Measurements from ENCODE around the gene SSH2. TPM values are rescaled to one million over a fixed set of nuclear protein-coding genes. Genes with fewer than 3 reads are reported as not detected.

Gene SSH2
- total RNA-seq, 1 donor from 2014 or later, result 37.6 TPM

DNA sequence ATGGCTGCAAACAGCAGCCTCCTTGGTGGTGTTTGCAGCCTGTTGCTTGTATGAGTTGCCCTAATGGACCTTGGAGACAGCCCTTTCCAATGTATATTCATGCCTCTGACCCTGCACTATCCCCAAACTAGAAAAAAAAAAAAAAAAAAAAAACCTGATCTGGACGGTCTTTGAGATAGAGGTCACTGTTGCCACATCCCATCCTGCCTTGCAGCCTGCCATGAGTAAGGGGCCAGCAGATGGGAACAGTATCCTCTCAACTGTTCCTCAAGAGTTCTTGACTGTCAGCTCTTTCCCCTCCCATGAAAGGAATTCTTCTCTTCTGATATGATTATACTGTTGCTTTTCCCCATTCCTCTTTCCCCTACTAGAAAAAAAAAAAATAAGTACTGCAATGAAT, 152.4 kb downstream of the SSH2 start:
- Histone ChIP-seq H3K9me3 (no peaks in the 10 kb centered on the region), H3K27me3 (no peaks in the 10 kb centered on the region), H3K4me1 (peaks cover 4% of the 10 kb centered on the region), H3K27ac (no peak overlapping the region), H3K4me3 (no peak overlapping the region), H3K36me3 (no peaks in the 10 kb centered on the region)
- intact Hi-C loops (cut with DNase I), result loop anchor here (5.0 kb wide), 1 partner anchor 145 kb away; no protein-coding TSS in a partner anchor
- TF ChIP-seq, protein P1, sequence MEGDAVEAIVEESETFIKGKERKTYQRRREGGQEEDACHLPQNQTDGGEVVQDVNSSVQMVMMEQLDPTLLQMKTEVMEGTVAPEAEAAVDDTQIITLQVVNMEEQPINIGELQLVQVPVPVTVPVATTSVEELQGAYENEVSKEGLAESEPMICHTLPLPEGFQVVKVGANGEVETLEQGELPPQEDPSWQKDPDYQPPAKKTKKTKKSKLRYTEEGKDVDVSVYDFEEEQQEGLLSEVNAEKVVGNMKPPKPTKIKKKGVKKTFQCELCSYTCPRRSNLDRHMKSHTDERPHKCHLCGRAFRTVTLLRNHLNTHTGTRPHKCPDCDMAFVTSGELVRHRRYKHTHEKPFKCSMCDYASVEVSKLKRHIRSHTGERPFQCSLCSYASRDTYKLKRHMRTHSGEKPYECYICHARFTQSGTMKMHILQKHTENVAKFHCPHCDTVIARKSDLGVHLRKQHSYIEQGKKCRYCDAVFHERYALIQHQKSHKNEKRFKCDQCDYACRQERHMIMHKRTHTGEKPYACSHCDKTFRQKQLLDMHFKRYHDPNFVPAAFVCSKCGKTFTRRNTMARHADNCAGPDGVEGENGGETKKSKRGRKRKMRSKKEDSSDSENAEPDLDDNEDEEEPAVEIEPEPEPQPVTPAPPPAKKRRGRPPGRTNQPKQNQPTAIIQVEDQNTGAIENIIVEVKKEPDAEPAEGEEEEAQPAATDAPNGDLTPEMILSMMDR (IDR thresholded peaks at IDR 0.05), result no peak
- TF ChIP-seq POLR2A (IDR thresholded peaks at IDR 0.05) (no peak), POLR2AphosphoS5 (IDR thresholded peaks at IDR 0.05; ENCODE audit: insufficient read depth in 1 of 2, low read depth in 1 of 2) (no peak)
- no peak for DNase-seq (ENCODE audit: extremely low spot score in 2 of 2)

DNA sequence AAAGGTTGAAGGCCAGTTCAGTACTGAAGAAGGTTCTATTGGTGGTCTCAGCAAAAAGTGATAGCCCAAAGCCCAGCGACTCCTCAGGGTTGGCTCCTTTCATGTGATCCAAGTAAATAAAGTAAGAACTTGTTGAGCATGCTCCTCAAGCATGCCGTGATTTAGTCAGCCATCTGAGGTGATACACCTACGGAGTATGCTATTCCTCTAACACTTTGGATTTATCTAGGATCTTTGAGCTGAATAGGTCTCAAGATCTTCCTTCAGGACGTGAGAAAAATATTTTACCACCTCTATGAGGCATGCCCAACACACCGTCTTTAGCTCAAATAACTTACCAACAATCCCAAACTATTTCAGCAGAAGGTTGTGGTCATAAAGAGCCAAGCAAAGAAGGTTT, 154.0 kb downstream of the SSH2 start:
- DNase-seq (ENCODE audit: extremely low spot score in 2 of 2), result no peak
- no peaks in the 10 kb centered on the region for H3K36me3 ChIP-seq
- intact Hi-C loops (cut with DNase I), result loop anchor here (5.0 kb wide), 1 partner anchor 144 kb away; no protein-coding TSS in a partner anchor
- H3K27ac ChIP-seq, result no peak overlapping the region
- no peak overlapping the region for H3K4me3 ChIP-seq
- H3K9me3 ChIP-seq, result no peaks in the 10 kb centered on the region
- no peaks in the 10 kb centered on the region for H3K27me3 ChIP-seq
- TF ChIP-seq, protein P1 (IDR thresholded peaks at IDR 0.05), result no peak
- TF ChIP-seq POLR2AphosphoS5 (IDR thresholded peaks at IDR 0.05; ENCODE audit: insufficient read depth in 1 of 2, low read depth in 1 of 2) (no peak), POLR2A (IDR thresholded peaks at IDR 0.05) (no peak)
- H3K4me1 ChIP-seq, result peaks cover 4% of the 10 kb centered on the region

DNA sequence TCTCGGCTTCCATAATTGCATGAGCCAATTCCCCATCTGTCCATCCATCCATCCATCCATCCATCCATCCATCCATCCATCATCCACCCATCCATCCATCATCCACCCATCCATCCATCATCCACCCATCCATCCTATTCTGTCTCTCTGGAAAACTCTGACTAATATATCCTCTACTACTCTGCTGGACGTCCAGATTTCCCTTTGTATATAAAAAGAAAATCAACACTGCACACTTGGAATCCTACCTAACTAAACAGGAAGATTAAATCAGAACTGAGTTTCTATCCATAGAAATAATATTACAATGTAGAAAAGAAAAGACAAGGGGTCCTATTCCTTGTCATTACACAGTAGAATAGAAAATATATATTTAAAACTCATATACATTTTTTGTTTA, 157.0 kb downstream of the SSH2 start:
- H3K27ac ChIP-seq, result no peak overlapping the region
- no peak for DNase-seq (ENCODE audit: extremely low spot score in 2 of 2)
- H3K9me3 ChIP-seq, result no peaks in the 10 kb centered on the region
- no peak for TF ChIP-seq POLR2AphosphoS5 (IDR thresholded peaks at IDR 0.05; ENCODE audit: insufficient read depth in 1 of 2, low read depth in 1 of 2)
- no peak for TF ChIP-seq POLR2A (IDR thresholded peaks at IDR 0.05)
- TF ChIP-seq, protein P1 (IDR thresholded peaks at IDR 0.05), result no peak
- no peak overlapping the region for H3K4me3 ChIP-seq
- intact Hi-C loops (cut with DNase I), result no loop called here
- H3K36me3 ChIP-seq, result no peaks in the 10 kb centered on the region
- H3K4me1 ChIP-seq, result no peaks in the 10 kb centered on the region
- no peaks in the 10 kb centered on the region for H3K27me3 ChIP-seq

DNA sequence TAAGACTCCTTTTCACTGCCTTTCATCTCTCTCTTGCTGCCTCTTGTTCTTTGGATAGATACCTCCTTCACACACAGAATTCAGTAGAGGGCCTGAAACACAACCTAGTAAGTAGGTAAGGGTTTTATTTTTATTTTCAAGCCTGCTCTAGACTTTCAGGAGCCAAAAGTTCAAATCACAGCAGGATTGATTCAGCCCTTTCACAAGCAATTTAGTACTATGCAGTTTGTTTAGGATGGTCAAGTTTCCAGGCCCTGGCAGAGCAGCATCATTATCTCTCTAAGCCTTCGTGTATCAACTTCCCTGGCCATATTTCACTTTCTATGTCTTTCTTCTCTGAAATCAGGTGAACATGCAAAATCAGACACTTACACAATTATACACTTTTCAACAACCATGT, 158.5 kb downstream of the SSH2 start:
- Histone ChIP-seq H3K4me3 (no peak overlapping the region), H3K4me1 (no peaks in the 10 kb centered on the region), H3K36me3 (no peaks in the 10 kb centered on the region), H3K9me3 (no peaks in the 10 kb centered on the region), H3K27me3 (no peaks in the 10 kb centered on the region), H3K27ac (no peak overlapping the region)
- TF ChIP-seq, protein P1 (IDR thresholded peaks at IDR 0.05), result no peak
- TF ChIP-seq POLR2A (IDR thresholded peaks at IDR 0.05) (no peak), POLR2AphosphoS5 (IDR thresholded peaks at IDR 0.05; ENCODE audit: insufficient read depth in 1 of 2, low read depth in 1 of 2) (no peak)
- DNase-seq (ENCODE audit: extremely low spot score in 2 of 2), result no peak
- intact Hi-C loops (cut with DNase I), result no loop called here

DNA sequence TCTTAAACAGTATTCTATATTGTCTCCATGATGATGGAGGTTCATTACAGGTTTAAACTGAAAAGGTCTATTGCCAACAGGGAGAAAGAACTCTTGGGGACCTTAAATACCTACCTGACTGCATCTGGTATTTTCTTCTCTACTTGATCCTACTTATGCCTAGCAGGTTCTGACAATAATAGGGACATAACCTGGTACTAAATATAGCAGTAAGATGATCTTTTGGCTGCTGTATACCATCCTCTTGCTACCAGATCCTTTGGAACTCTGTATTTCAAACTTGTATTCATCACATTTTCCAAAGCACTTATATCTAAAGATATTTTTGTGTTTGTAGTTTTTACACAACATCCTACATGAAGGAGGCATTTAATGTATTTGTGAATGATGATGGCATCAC, 160.8 kb downstream of the SSH2 start:
- Histone ChIP-seq H3K9me3 (no peaks in the 10 kb centered on the region), H3K36me3 (no peaks in the 10 kb centered on the region), H3K27me3 (no peaks in the 10 kb centered on the region), H3K4me1 (no peaks in the 10 kb centered on the region), H3K27ac (no peak overlapping the region), H3K4me3 (no peak overlapping the region)
- intact Hi-C loops (cut with DNase I), result no loop called here
- DNase-seq (ENCODE audit: extremely low spot score in 2 of 2), result no peak
- TF ChIP-seq, protein P1 (IDR thresholded peaks at IDR 0.05), result no peak
- TF ChIP-seq POLR2A (IDR thresholded peaks at IDR 0.05) (no peak), POLR2AphosphoS5 (IDR thresholded peaks at IDR 0.05; ENCODE audit: insufficient read depth in 1 of 2, low read depth in 1 of 2) (no peak)
